ENCODE measurements around the gene NKX6-2.
A peak's percentile ranks its signal among the peaks of the same experiment; 100 is the strongest.

DNA sequence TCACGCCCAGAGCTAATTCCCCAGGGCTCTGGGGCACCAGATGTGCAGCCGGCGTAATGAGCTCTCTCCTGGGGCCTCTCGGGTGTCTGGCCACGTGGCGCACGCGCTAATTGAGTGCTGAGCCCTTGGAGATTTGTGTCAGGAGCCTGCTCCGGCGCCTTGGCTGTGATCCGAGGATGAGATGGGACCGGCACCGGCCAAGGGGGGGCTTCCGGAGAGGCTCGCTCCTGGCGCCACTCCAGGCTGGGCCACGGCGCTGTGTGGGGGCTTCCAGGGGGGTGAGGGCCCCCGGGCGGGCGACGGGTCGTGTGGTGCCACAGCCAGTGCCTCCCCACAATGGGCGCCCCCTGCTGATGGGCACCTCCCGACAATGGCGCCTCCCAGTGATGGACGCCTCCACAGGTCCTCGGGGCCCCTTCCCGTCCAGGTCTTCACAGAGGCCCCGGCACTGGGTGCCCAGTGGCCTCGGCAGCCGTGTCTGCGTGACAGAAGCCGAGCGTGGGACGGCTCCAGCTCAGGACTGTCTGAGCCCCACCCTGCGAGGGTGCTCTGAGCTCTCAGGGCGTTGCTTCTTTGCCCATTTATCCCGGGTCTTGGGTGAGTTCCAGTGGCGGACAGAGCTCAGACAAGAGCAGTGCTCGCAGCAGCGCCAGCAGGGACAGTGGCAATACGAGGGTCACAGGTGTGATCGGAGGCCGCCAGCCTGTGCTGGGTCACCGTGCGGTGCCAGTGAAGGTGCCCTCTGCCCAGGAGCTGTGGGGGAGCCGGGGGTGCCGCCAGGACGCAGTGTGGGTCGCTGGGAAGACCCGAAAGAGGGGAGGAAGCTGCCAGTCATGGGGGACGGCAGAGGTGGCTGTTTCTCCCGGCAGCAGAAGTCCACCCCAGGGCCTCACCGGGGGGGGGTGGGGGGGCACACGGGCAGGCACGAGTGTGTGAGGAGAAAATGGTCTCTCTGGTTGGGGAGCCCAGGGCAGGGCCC is 8.2 kb upstream of the NKX6-2 start:
- TF ChIP-seq CTCF (IDR thresholded peaks at IDR 0.05; ENCODE audit: low read depth, low read length) = peak; percentile 7
- no peak for TF ChIP-seq POLR2A (IDR thresholded peaks at IDR 0.05; ENCODE audit: extremely low read depth, insufficient read length)
- TF ChIP-seq, protein P1, sequence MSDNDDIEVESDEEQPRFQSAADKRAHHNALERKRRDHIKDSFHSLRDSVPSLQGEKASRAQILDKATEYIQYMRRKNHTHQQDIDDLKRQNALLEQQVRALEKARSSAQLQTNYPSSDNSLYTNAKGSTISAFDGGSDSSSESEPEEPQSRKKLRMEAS (IDR thresholded peaks at IDR 0.05; ENCODE audit: low read depth, low read length) = peak; percentile 69
